Activated naive CD4-positive, alpha-beta T cell treated with anti-CD3 and anti-CD28 coated beads, Interleukin-2, amount 50 U/mL, for 24 hours (primary cell): ENCODE results near the gene SYNC.
"Not testable (repeated sequence)": the region's sequence is repeated elsewhere in the genome, so short reads cannot be mapped to it uniquely, and the experiment has no call there.

ENCODE experiments used
- H3K27ac Mint-ChIP-seq: one replicate; pipeline ENCODE4 v1.8.0; 2021; ENCODE audit warnings: mild to moderate bottlenecking, mixed read lengths
- H3K27me3 Mint-ChIP-seq: one replicate; pipeline ENCODE4 v1.8.0; 2021; ENCODE audit warnings: mixed read lengths
- H3K36me3 Mint-ChIP-seq: one replicate; pipeline ENCODE4 v1.8.0; 2021; ENCODE audit warnings: mixed read lengths
- H3K4me1 Mint-ChIP-seq: one replicate; pipeline ENCODE4 v1.8.0; 2021; ENCODE audit warnings: mixed read lengths
- H3K4me3 Mint-ChIP-seq: one replicate; pipeline ENCODE4 v1.8.0; 2021; ENCODE audit warnings: mild to moderate bottlenecking, mixed read lengths
- H3K9me3 Mint-ChIP-seq: one replicate; pipeline ENCODE4 v1.8.0; 2021; ENCODE audit warnings: mixed read lengths

Gene SYNC

GRCh38 chr1:32729254-32730046 lies 26.9 kb upstream of the SYNC start:
- no peaks in the 10 kb centered on the region for H3K27me3 Mint-ChIP-seq
- no peak overlapping the region for H3K4me3 Mint-ChIP-seq
- no peaks in the 10 kb centered on the region for H3K36me3 Mint-ChIP-seq
- H3K9me3 Mint-ChIP-seq, result no peaks in the 10 kb centered on the region
- H3K27ac Mint-ChIP-seq, result no peak overlapping the region
- peaks cover 23% of the 10 kb centered on the region for H3K4me1 Mint-ChIP-seq

- H3K36me3 Mint-ChIP-seq, result no peaks in the 10 kb centered on the region
- no peak overlapping the region for H3K27ac Mint-ChIP-seq
- no peak overlapping the region for H3K4me3 Mint-ChIP-seq
- no peaks in the 10 kb centered on the region for H3K27me3 Mint-ChIP-seq
- peaks cover 23% of the 10 kb centered on the region for H3K4me1 Mint-ChIP-seq
- H3K9me3 Mint-ChIP-seq, result no peaks in the 10 kb centered on the region
These were observed 26.0 kb upstream of the SYNC start for GRCh38 chr1:32728413-32729077.

GRCh38 chr1:32727876-32728275 lies 25.3 kb upstream of the SYNC start:
- peaks cover 23% of the 10 kb centered on the region for H3K4me1 Mint-ChIP-seq
- no peaks in the 10 kb centered on the region for H3K27me3 Mint-ChIP-seq
- H3K4me3 Mint-ChIP-seq, result no peak overlapping the region
- H3K9me3 Mint-ChIP-seq, result no peaks in the 10 kb centered on the region
- no peaks in the 10 kb centered on the region for H3K36me3 Mint-ChIP-seq
- H3K27ac Mint-ChIP-seq, result no peak overlapping the region

- Mint-ChIP-seq H3K4me1 (peaks cover 15% of the 10 kb centered on the region), H3K27me3 (peaks cover 1% of the 10 kb centered on the region), H3K4me3 (no peak overlapping the region), H3K36me3 (no peaks in the 10 kb centered on the region), H3K9me3 (no peaks in the 10 kb centered on the region), H3K27ac (peak overlapping the region; percentile 27)
These were observed 23.0 kb upstream of the SYNC start for GRCh38 chr1:32725615-32725982.

- Mint-ChIP-seq H3K4me1 (peaks cover 15% of the 10 kb centered on the region), H3K4me3 (no peak overlapping the region), H3K27ac (peak overlapping the region; percentile 76), H3K9me3 (no peaks in the 10 kb centered on the region), H3K27me3 (peaks cover 1% of the 10 kb centered on the region), H3K36me3 (no peaks in the 10 kb centered on the region)
These were observed 22.4 kb upstream of the SYNC start for GRCh38 chr1:32724678-32725614.

GRCh38 chr1:32719681-32720275 lies 17.2 kb upstream of the SYNC start:
- H3K27me3 Mint-ChIP-seq, result peaks cover 1% of the 10 kb centered on the region
- no peaks in the 10 kb centered on the region for H3K9me3 Mint-ChIP-seq
- peaks cover 8% of the 10 kb centered on the region for H3K4me1 Mint-ChIP-seq
- no peak overlapping the region for H3K4me3 Mint-ChIP-seq
- no peaks in the 10 kb centered on the region for H3K36me3 Mint-ChIP-seq
- no peak overlapping the region for H3K27ac Mint-ChIP-seq

GRCh38 chr1:32718527-32718926 lies 16.0 kb upstream of the SYNC start:
- Mint-ChIP-seq H3K9me3 (no peaks in the 10 kb centered on the region), H3K4me1 (peaks cover 4% of the 10 kb centered on the region), H3K36me3 (no peaks in the 10 kb centered on the region), H3K27me3 (peaks cover 1% of the 10 kb centered on the region), H3K4me3 (no peak overlapping the region), H3K27ac (no peak overlapping the region)

GRCh38 chr1:32718036-32718435 lies 15.5 kb upstream of the SYNC start:
- no peaks in the 10 kb centered on the region for H3K36me3 Mint-ChIP-seq
- peaks cover 1% of the 10 kb centered on the region for H3K27me3 Mint-ChIP-seq
- peaks cover 4% of the 10 kb centered on the region for H3K4me1 Mint-ChIP-seq
- no peaks in the 10 kb centered on the region for H3K9me3 Mint-ChIP-seq
- H3K4me3 Mint-ChIP-seq, result no peak overlapping the region
- no peak overlapping the region for H3K27ac Mint-ChIP-seq

GRCh38 chr1:32717503-32717902 lies 14.9 kb upstream of the SYNC start:
- Mint-ChIP-seq H3K27me3 (peaks cover 1% of the 10 kb centered on the region), H3K9me3 (no peaks in the 10 kb centered on the region), H3K36me3 (no peaks in the 10 kb centered on the region), H3K4me1 (peaks cover 4% of the 10 kb centered on the region), H3K27ac (no peak overlapping the region), H3K4me3 (no peak overlapping the region)

GRCh38 chr1:32716312-32717148 lies 14.0 kb upstream of the SYNC start:
- H3K4me3 Mint-ChIP-seq, result no peak overlapping the region
- peaks cover 10% of the 10 kb centered on the region for H3K4me1 Mint-ChIP-seq
- H3K27ac Mint-ChIP-seq, result no peak overlapping the region
- H3K9me3 Mint-ChIP-seq, result no peaks in the 10 kb centered on the region
- no peaks in the 10 kb centered on the region for H3K36me3 Mint-ChIP-seq
- peaks cover 1% of the 10 kb centered on the region for H3K27me3 Mint-ChIP-seq

GRCh38 chr1:32715901-32716311 lies 13.3 kb upstream of the SYNC start:
- Mint-ChIP-seq H3K4me1 (peaks cover 10% of the 10 kb centered on the region), H3K36me3 (no peaks in the 10 kb centered on the region), H3K27me3 (no peaks in the 10 kb centered on the region), H3K9me3 (no peaks in the 10 kb centered on the region), H3K27ac (no peak overlapping the region), H3K4me3 (no peak overlapping the region)

GRCh38 chr1:32714277-32714676 lies 11.7 kb upstream of the SYNC start:
- H3K4me1 Mint-ChIP-seq, result peaks cover 10% of the 10 kb centered on the region
- no peaks in the 10 kb centered on the region for H3K36me3 Mint-ChIP-seq
- no peaks in the 10 kb centered on the region for H3K27me3 Mint-ChIP-seq
- H3K4me3 Mint-ChIP-seq, result no peak overlapping the region
- H3K9me3 Mint-ChIP-seq, result no peaks in the 10 kb centered on the region
- H3K27ac Mint-ChIP-seq, result no peak overlapping the region

- Mint-ChIP-seq H3K27me3 (no peaks in the 10 kb centered on the region), H3K36me3 (no peaks in the 10 kb centered on the region), H3K4me1 (peaks cover 10% of the 10 kb centered on the region), H3K4me3 (peak overlapping the region; percentile 34), H3K9me3 (no peaks in the 10 kb centered on the region), H3K27ac (no peak overlapping the region)
These were observed 10.5 kb upstream of the SYNC start for GRCh38 chr1:32713081-32713480.

- H3K9me3 Mint-ChIP-seq, H3K4me3 Mint-ChIP-seq, H3K27me3 Mint-ChIP-seq, H3K27ac Mint-ChIP-seq, H3K4me1 Mint-ChIP-seq, H3K36me3 Mint-ChIP-seq: not testable (repeated sequence)
These were observed 8.7 kb upstream of the SYNC start for GRCh38 chr1:32711221-32711620.

GRCh38 chr1:32709476-32709875 lies 6.9 kb upstream of the SYNC start:
- Mint-ChIP-seq H3K4me3 (no peak overlapping the region), H3K4me1 (peaks cover 6% of the 10 kb centered on the region), H3K27me3 (peaks cover 9% of the 10 kb centered on the region), H3K36me3 (no peaks in the 10 kb centered on the region), H3K27ac (no peak overlapping the region), H3K9me3 (no peaks in the 10 kb centered on the region)
